Calu3 (cell line): ENCODE results near the gene TIMM22. TPM values are rescaled to one million over a fixed set of nuclear protein-coding genes. Genes with fewer than 3 reads are reported as not detected.

ENCODE experiments used
- BruUV-seq: library from RNA; stranded (reverse); fragments of 400-500 nt; replicated peaks from 2 replicates; lab custom pipeline; 2021; lab: Mats Ljungman, UMichigan
- CTCF ChIA-PET: fragments of 300-600 bp; sonication (Branson Sonifier 250); formaldehyde crosslinking; loops from one replicate; lab custom pipeline; 2022; ENCODE audit warnings: antibody characterized with exemption; lab: Charles Lee
- DNase-seq: peaks from one replicate; pipeline ENCODE4 v3.0.0; 2022
- H3K27ac Mint-ChIP-seq: one replicate; pipeline ENCODE4 v1.8.0; 2022; ENCODE audit warnings: mixed read lengths; ENCODE audit not compliant: unreplicated experiment
- H3K27me3 Mint-ChIP-seq: one replicate; pipeline ENCODE4 v1.8.0; 2022; ENCODE audit warnings: mixed read lengths; ENCODE audit not compliant: unreplicated experiment
- H3K36me3 Mint-ChIP-seq: one replicate; pipeline ENCODE4 v1.8.0; 2022; ENCODE audit warnings: mild to moderate bottlenecking, moderate library complexity, mixed read lengths; ENCODE audit not compliant: insufficient read depth, unreplicated experiment
- H3K4me1 Mint-ChIP-seq: one replicate; pipeline ENCODE4 v1.8.0; 2022; ENCODE audit warnings: mild to moderate bottlenecking, low read depth, mixed read lengths; ENCODE audit not compliant: unreplicated experiment
- H3K4me3 Mint-ChIP-seq: one replicate; pipeline ENCODE4 v1.8.0; 2022; ENCODE audit warnings: mild to moderate bottlenecking, low read depth, moderate library complexity, mixed read lengths; ENCODE audit not compliant: unreplicated experiment
- H3K9me3 Mint-ChIP-seq: one replicate; pipeline ENCODE4 v1.8.0; 2022; ENCODE audit warnings: low read depth, mixed read lengths; ENCODE audit not compliant: unreplicated experiment
- CTCF ChIP-seq: fragments of 200-600 bp; IDR thresholded peaks from one replicate; pipeline ENCODE4 v1.8.0; 2022; ENCODE audit warnings: antibody characterized with exemption; ENCODE audit not compliant: unreplicated experiment
- intact Hi-C: fragments of 100-400 bp; cut with micrococcal nuclease; formaldehyde crosslinking; loops from one replicate; pipeline ENCODE4 v1.10.0; 2022; ENCODE audit not compliant: unreplicated experiment
- total RNA-seq: library from RNA; stranded (reverse); gene quantifications from 2 replicates; pipeline ENCODE4 v1.2.3, GENCODE V29; 2022

TIMM22 gene
- total RNA-seq, 1 experiment from 2014 or later = 7.2 TPM

GRCh38 chr17:956905-957304 lies 40.0 kb upstream of the TIMM22 start:
- Mint-ChIP-seq H3K27me3 (no peaks in the 10 kb centered on the region), H3K27ac (no peak overlapping the region), H3K9me3 (no peaks in the 10 kb centered on the region), H3K36me3 (no peaks in the 10 kb centered on the region), H3K4me3 (no peak overlapping the region), H3K4me1 (no peaks in the 10 kb centered on the region)
- no TSS peak for BruUV-seq
- CTCF ChIA-PET = no interaction called here
- DNase-seq = no peak
- no peak for TF ChIP-seq CTCF
- intact Hi-C loops = no loop called here

- BruUV-seq = no TSS peak
- H3K27ac Mint-ChIP-seq = no peak overlapping the region
- no peaks in the 10 kb centered on the region for H3K9me3 Mint-ChIP-seq
Measured at GRCh38 chr17:957856-958421, 39.0 kb upstream of the TIMM22 start.

GRCh38 chr17:958712-959451 lies 38.0 kb upstream of the TIMM22 start:
- BruUV-seq = no TSS peak
- Mint-ChIP-seq H3K36me3 (no peaks in the 10 kb centered on the region), H3K4me3 (no peak overlapping the region), H3K9me3 (no peaks in the 10 kb centered on the region), H3K4me1 (no peaks in the 10 kb centered on the region), H3K27ac (no peak overlapping the region), H3K27me3 (no peaks in the 10 kb centered on the region)
- no peak for DNase-seq
- intact Hi-C loops = no loop called here
- CTCF ChIA-PET = interaction anchor here (0.7 kb wide), 2 partner anchors 26 to 264 kb away, joined by 3 to 4 read pairs; no protein-coding TSS in a partner anchor
- no peak for TF ChIP-seq CTCF

More at GRCh38 chr17:957856-958421, 39.0 kb upstream of the TIMM22 start:
- no peak for DNase-seq
- TF ChIP-seq CTCF = no peak
- Mint-ChIP-seq H3K4me3 (no peak overlapping the region), H3K4me1 (no peaks in the 10 kb centered on the region), H3K27me3 (no peaks in the 10 kb centered on the region), H3K36me3 (no peaks in the 10 kb centered on the region)
- CTCF ChIA-PET = no interaction called here
- intact Hi-C loops = no loop called here

- no peak for DNase-seq
- Mint-ChIP-seq H3K4me1 (no peaks in the 10 kb centered on the region), H3K36me3 (no peaks in the 10 kb centered on the region), H3K4me3 (no peak overlapping the region), H3K9me3 (no peaks in the 10 kb centered on the region), H3K27ac (no peak overlapping the region), H3K27me3 (no peaks in the 10 kb centered on the region)
- no TSS peak for BruUV-seq
- CTCF ChIA-PET = no interaction called here
- no peak for TF ChIP-seq CTCF
- intact Hi-C loops = no loop called here
Measured at GRCh38 chr17:962166-962565, 34.8 kb upstream of the TIMM22 start.
